SK-N-SH treated with all-trans-retinoic acid at 6 μM for 48 hours (cell line): ENCODE results near the gene RENBP.

Source experiments
- ATAC-seq: fragments of 200-7000 bp; cut with Tn5 transposase; 3 replicates; pipeline ENCODE4 v1.9.1; 2020; ENCODE audit warnings: mild to moderate bottlenecking, moderate library complexity
- BACH2 ChIP-seq: fragments of 250-450 bp; sonication (Bioruptor Pico); IDR thresholded peaks from 2 replicates; pipeline ENCODE4 v1.9.0; 2021; ENCODE audit warnings: mild to moderate bottlenecking, borderline replicate concordance
- ESRRG ChIP-seq: fragments of 250-450 bp; sonication (Bioruptor Pico); IDR thresholded peaks from 2 replicates; pipeline ENCODE4 v1.6.1; 2021; ENCODE audit warnings: mild to moderate bottlenecking
- GLIS3 ChIP-seq: fragments of 250-450 bp; sonication (Bioruptor Pico); IDR thresholded peaks from 2 replicates; pipeline ENCODE4 v1.5.0; 2020; ENCODE audit warnings: mild to moderate bottlenecking, moderate library complexity
- ISL1 ChIP-seq: fragments of 250-450 bp; sonication (Bioruptor Pico); IDR thresholded peaks from 2 replicates; pipeline ENCODE4 v2.1.2; 2022; ENCODE audit warnings: mild to moderate bottlenecking, moderate library complexity
- OSR1 ChIP-seq: fragments of 250-450 bp; sonication (Bioruptor Pico); IDR thresholded peaks from 2 replicates; pipeline ENCODE4 v1.8.0; 2022; ENCODE audit warnings: moderate library complexity, mild to moderate bottlenecking, inconsistent platforms
- PATZ1 ChIP-seq: fragments of 250-450 bp; sonication (Bioruptor Pico); IDR thresholded peaks from 2 replicates; pipeline ENCODE4 v1.8.0; 2020; ENCODE audit warnings: mild to moderate bottlenecking, moderate library complexity, borderline replicate concordance
- POU6F1 ChIP-seq: fragments of 250-450 bp; sonication (Bioruptor Pico); IDR thresholded peaks from 2 replicates; pipeline ENCODE4 v1.8.0; 2021; ENCODE audit warnings: low read depth, mild to moderate bottlenecking, moderate library complexity, borderline replicate concordance
- PPARA ChIP-seq: fragments of 250-450 bp; sonication (Bioruptor Pico); IDR thresholded peaks from 2 replicates; pipeline ENCODE4 v1.5.0; 2020; ENCODE audit warnings: mild to moderate bottlenecking, borderline replicate concordance
- TCF4 ChIP-seq: fragments of 250-450 bp; sonication (Bioruptor Pico); IDR thresholded peaks from 2 replicates; pipeline ENCODE4 v1.8.0; 2021; ENCODE audit warnings: mild to moderate bottlenecking, moderate library complexity, borderline replicate concordance
- TSHZ2 ChIP-seq: fragments of 250-450 bp; sonication (Bioruptor Pico); IDR thresholded peaks from 2 replicates; pipeline ENCODE4 v1.5.0; 2020; ENCODE audit warnings: mild to moderate bottlenecking, moderate library complexity
- ZFP3 ChIP-seq: fragments of 250-450 bp; sonication (Bioruptor Pico); IDR thresholded peaks from 2 replicates; pipeline ENCODE4 v1.5.0; 2020; ENCODE audit warnings: mild to moderate bottlenecking, moderate library complexity
- ZFP30 ChIP-seq: fragments of 450-650 bp; formaldehyde crosslinking; IDR thresholded peaks from 2 replicates; pipeline ENCODE4 v1.5.0; 2022; ENCODE audit warnings: mild to moderate bottlenecking, moderate library complexity
- ZNF565 ChIP-seq: fragments of 450-650 bp; formaldehyde crosslinking; conservative IDR thresholded peaks from 2 replicates; pipeline ENCODE4 v1.5.0; 2020; ENCODE audit warnings: low read depth, mild to moderate bottlenecking, moderate library complexity
- ZNF70 ChIP-seq: fragments of 450-650 bp; formaldehyde crosslinking; IDR thresholded peaks from 2 replicates; pipeline ENCODE4 v1.5.0; 2020; ENCODE audit warnings: mild to moderate bottlenecking, moderate library complexity
- TF ChIP-seq, protein P1 (sequence below): fragments of 250-450 bp; sonication (Bioruptor Pico); IDR thresholded peaks from 2 replicates; pipeline ENCODE4 v1.5.1; 2020; ENCODE audit warnings: low read depth, mild to moderate bottlenecking, moderate library complexity
- TF ChIP-seq, protein P2 (sequence below): fragments of 250-450 bp; sonication (Bioruptor Pico); IDR thresholded peaks from 2 replicates; pipeline ENCODE4 v1.5.1; 2021; ENCODE audit warnings: mild to moderate bottlenecking, moderate library complexity

The RENBP gene

GRCh38 chrX:153906126-153906917, 38.1 kb downstream of the RENBP start:
- ATAC-seq = no peak
- no peak for TF ChIP-seq GLIS3 (CRISPR knock-in tag)
- TF ChIP-seq, protein P1, sequence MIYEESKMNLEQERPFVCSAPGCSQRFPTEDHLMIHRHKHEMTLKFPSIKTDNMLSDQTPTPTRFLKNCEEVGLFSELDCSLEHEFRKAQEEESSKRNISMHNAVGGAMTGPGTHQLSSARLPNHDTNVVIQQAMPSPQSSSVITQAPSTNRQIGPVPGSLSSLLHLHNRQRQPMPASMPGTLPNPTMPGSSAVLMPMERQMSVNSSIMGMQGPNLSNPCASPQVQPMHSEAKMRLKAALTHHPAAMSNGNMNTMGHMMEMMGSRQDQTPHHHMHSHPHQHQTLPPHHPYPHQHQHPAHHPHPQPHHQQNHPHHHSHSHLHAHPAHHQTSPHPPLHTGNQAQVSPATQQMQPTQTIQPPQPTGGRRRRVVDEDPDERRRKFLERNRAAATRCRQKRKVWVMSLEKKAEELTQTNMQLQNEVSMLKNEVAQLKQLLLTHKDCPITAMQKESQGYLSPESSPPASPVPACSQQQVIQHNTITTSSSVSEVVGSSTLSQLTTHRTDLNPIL (CRISPR knock-in tag) = no peak
- no peak for TF ChIP-seq ZNF70
- no peak for TF ChIP-seq PATZ1

DNA sequence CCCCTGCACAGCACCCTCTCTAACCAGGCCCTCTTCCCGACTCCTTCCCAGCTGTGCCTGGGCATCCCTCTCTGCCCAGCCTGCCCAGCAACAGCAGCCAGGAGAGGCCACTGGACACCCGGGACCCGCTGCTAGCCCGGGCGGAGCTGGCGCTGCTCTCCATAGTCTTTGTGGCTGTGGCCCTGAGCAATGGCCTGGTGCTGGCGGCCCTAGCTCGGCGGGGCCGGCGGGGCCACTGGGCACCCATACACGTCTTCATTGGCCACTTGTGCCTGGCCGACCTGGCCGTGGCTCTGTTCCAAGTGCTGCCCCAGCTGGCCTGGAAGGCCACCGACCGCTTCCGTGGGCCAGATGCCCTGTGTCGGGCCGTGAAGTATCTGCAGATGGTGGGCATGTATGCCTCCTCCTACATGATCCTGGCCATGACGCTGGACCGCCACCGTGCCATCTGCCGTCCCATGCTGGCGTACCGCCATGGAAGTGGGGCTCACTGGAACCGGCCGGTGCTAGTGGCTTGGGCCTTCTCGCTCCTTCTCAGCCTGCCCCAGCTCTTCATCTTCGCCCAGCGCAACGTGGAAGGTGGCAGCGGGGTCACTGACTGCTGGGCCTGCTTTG, 38.9 kb downstream of the RENBP start:
- no peak for TF ChIP-seq ZNF565 (CRISPR knock-in tag)
- no peak for TF ChIP-seq ESRRG (CRISPR knock-in tag)
- no peak for TF ChIP-seq POU6F1 (CRISPR knock-in tag)
- TF ChIP-seq, protein P2, sequence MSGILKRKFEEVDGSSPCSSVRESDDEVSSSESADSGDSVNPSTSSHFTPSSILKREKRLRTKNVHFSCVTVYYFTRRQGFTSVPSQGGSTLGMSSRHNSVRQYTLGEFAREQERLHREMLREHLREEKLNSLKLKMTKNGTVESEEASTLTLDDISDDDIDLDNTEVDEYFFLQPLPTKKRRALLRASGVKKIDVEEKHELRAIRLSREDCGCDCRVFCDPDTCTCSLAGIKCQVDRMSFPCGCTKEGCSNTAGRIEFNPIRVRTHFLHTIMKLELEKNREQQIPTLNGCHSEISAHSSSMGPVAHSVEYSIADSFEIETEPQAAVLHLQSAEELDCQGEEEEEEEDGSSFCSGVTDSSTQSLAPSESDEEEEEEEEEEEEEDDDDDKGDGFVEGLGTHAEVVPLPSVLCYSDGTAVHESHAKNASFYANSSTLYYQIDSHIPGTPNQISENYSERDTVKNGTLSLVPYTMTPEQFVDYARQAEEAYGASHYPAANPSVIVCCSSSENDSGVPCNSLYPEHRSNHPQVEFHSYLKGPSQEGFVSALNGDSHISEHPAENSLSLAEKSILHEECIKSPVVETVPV (CRISPR knock-in tag) = no peak
- TF ChIP-seq TCF4 = no peak
- TF ChIP-seq PPARA (CRISPR knock-in tag) = no peak
- TF ChIP-seq ISL1 (CRISPR knock-in tag) = no peak
- TF ChIP-seq BACH2 (CRISPR knock-in tag) = no peak
- TF ChIP-seq ZFP30 (CRISPR knock-in tag) = no peak
- TF ChIP-seq TSHZ2 (CRISPR knock-in tag) = no peak
- no peak for TF ChIP-seq GLIS3 (CRISPR knock-in tag)
- no peak for TF ChIP-seq OSR1 (CRISPR knock-in tag)
- no peak for TF ChIP-seq ZFP3 (CRISPR knock-in tag)
- no peak for TF ChIP-seq PATZ1
- no peak for ATAC-seq
